Mesothelial cell of epicardium (in vitro differentiated cells): Measurements from ENCODE around the gene ROBO1. TPM values are rescaled to one million over a fixed set of nuclear protein-coding genes. Genes with fewer than 3 reads are reported as not detected.

Experiments
- DNase-seq, 2 experiments: peaks; one replicate each; pipeline ENCODE4 v3.0.0; 2021; ENCODE audit warnings: low spot score in 2 of 2; ENCODE audit not compliant: unreplicated experiment in 2 of 2
- H3K27ac Mint-ChIP-seq: 2 replicates; pipeline ENCODE4 v1.8.0; 2021; ENCODE audit warnings: mixed read lengths
- H3K27me3 Mint-ChIP-seq: 2 replicates; pipeline ENCODE4 v1.8.0; 2021; ENCODE audit warnings: low read depth, mixed read lengths
- H3K36me3 Mint-ChIP-seq: 2 replicates; pipeline ENCODE4 v1.8.0; 2021; ENCODE audit warnings: mixed read lengths
- H3K4me1 Mint-ChIP-seq: 2 replicates; pipeline ENCODE4 v1.8.0; 2021; ENCODE audit warnings: mixed read lengths
- H3K4me3 Mint-ChIP-seq: 2 replicates; pipeline ENCODE4 v1.8.0; 2021; ENCODE audit warnings: mild to moderate bottlenecking, moderate library complexity, mixed read lengths
- H3K9me3 Mint-ChIP-seq: 2 replicates; pipeline ENCODE4 v1.8.0; 2021; ENCODE audit warnings: mixed read lengths
- total RNA-seq: library from RNA; stranded (reverse); gene quantifications from 3 replicates; pipeline ENCODE4 v1.2.1, GENCODE V29; 2021
- TF ChIP-seq, protein P1 (sequence below): fragments of 200-600 bp; sonication (generic); IDR thresholded peaks from one replicate; pipeline ENCODE4 v1.5.0; 2021; ENCODE audit warnings: antibody characterized with exemption; ENCODE audit not compliant: unreplicated experiment

ROBO1 gene
- total RNA-seq, 1 donor from 2014 or later, result 143 TPM

DNA sequence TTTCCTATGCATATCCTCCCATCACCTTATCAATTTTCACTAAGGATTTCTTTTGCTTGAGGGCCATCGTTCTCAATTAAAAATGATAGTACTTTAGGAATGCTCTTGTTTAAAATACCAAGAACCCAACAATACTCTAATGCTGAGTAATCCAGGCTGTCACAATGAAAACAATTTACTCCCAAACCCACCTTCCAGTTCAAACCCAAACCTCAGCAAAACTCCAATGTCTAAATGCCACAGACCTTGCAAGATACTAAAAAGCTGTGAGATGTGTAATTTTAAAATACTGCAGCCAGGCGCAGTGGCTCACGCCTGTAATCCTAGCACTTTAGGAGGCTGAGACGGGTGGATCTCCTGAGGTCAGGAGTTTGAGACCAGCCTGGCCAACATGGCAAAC, 889.8 kb downstream of the ROBO1 start:
- no peaks in the 10 kb centered on the region for H3K27me3 Mint-ChIP-seq
- H3K4me3 Mint-ChIP-seq, result no peak overlapping the region
- TF ChIP-seq, protein P1, sequence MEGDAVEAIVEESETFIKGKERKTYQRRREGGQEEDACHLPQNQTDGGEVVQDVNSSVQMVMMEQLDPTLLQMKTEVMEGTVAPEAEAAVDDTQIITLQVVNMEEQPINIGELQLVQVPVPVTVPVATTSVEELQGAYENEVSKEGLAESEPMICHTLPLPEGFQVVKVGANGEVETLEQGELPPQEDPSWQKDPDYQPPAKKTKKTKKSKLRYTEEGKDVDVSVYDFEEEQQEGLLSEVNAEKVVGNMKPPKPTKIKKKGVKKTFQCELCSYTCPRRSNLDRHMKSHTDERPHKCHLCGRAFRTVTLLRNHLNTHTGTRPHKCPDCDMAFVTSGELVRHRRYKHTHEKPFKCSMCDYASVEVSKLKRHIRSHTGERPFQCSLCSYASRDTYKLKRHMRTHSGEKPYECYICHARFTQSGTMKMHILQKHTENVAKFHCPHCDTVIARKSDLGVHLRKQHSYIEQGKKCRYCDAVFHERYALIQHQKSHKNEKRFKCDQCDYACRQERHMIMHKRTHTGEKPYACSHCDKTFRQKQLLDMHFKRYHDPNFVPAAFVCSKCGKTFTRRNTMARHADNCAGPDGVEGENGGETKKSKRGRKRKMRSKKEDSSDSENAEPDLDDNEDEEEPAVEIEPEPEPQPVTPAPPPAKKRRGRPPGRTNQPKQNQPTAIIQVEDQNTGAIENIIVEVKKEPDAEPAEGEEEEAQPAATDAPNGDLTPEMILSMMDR, result no peak
- H3K4me1 Mint-ChIP-seq, result peaks cover 42% of the 10 kb centered on the region
- peak overlapping the region; percentile 37 for H3K27ac Mint-ChIP-seq
- DNase-seq, result no peak
- no peaks in the 10 kb centered on the region for H3K9me3 Mint-ChIP-seq
- H3K36me3 Mint-ChIP-seq, result peaks cover 4% of the 10 kb centered on the region

DNA sequence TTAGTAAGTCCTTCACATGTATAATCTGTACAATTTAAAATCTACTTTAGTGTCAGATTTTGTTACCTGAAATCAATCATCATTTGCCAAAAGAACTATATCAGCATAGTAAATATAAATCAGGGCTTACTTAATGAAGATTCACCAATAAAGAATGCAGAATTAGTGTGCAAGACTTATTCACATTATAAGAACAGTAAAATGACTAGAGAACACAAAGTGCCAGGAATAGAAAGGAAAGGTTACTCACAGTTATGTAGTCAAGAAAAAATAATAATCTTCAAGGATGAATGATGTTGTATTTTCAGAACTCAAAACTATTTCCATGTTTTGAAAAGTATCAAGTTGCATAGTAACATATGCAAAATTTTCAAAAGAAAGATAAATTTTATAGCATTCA, 891.9 kb downstream of the ROBO1 start:
- no peaks in the 10 kb centered on the region for H3K9me3 Mint-ChIP-seq
- H3K36me3 Mint-ChIP-seq, result peaks cover 2% of the 10 kb centered on the region
- no peak overlapping the region for H3K27ac Mint-ChIP-seq
- H3K4me1 Mint-ChIP-seq, result peaks cover 48% of the 10 kb centered on the region
- H3K27me3 Mint-ChIP-seq, result no peaks in the 10 kb centered on the region
- no peak overlapping the region for H3K4me3 Mint-ChIP-seq
- no peak for DNase-seq
- TF ChIP-seq, protein P1, result no peak

DNA sequence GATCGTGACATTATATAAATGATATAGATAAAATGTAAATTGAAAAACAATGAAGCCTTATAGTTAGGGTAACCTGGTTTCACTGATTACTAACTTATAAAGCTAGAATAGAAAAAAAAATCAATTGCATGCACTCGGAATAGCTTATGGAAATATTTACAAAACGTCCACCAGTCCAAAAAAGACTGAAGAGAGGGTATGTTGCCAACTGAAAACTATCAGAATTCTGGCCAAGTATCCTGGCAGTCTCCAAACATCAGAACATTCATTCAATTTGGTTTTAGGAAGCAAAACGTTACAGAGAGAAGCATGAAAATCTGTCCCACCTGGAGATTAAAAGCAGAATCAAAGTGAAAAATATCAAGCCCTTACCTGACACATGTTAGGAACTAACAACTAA, 892.4 kb downstream of the ROBO1 start:
- H3K36me3 Mint-ChIP-seq, result peaks cover 2% of the 10 kb centered on the region
- peaks cover 44% of the 10 kb centered on the region for H3K4me1 Mint-ChIP-seq
- no peak for DNase-seq
- no peaks in the 10 kb centered on the region for H3K9me3 Mint-ChIP-seq
- TF ChIP-seq, protein P1, result no peak
- H3K27me3 Mint-ChIP-seq, result no peaks in the 10 kb centered on the region
- H3K27ac Mint-ChIP-seq, result no peak overlapping the region
- H3K4me3 Mint-ChIP-seq, result no peak overlapping the region

DNA sequence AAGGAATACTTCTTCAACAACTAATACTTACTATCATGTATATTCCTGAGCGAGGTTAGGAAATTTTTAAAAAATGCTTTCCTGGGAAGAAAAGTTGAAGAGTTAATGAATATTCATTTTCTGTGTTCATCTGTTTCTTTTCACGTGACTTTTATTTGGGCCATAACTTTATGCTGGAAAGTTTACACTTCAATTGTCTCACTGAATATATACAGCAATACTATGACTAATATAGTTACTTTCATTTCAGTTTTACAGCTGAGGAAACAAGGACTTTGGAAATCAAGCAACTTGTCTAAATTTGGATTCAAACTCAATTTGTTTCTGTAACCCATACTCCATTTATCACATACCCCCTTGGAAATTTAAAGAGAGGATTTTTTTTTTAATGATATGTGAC, 894.2 kb downstream of the ROBO1 start:
- no peaks in the 10 kb centered on the region for H3K9me3 Mint-ChIP-seq
- H3K27me3 Mint-ChIP-seq, result no peaks in the 10 kb centered on the region
- H3K4me1 Mint-ChIP-seq, result peaks cover 34% of the 10 kb centered on the region

DNA sequence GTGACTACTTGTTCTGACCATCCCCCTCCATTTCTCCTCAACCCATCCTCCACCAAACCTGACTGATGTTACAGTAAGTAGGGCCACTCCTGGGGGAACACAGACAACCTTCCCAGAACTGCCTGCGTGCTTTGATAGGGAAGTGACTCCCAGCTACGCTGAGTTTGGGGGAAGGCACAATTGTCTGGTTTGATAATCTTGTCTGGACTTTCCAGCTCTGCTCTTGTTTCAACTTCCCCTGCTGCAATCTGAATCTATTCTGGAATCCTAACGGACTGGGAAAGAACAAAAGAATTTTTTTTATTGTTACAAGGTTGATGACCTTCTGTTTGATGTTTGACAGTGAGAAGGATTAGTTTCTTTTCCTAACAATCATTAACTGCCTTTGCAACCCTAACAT, 895.6 kb downstream of the ROBO1 start:
- Mint-ChIP-seq H3K36me3 (peaks cover 2% of the 10 kb centered on the region), H3K27me3 (no peaks in the 10 kb centered on the region), H3K4me1 (peaks cover 37% of the 10 kb centered on the region), H3K9me3 (no peaks in the 10 kb centered on the region), H3K4me3 (peak overlapping the region; percentile 3), H3K27ac (peak overlapping the region; percentile 91)
- TF ChIP-seq, protein P1, result no peak
- DNase-seq, result no peak

More for the DNA sequence above, 894.2 kb downstream of the ROBO1 start:
- TF ChIP-seq, protein P1, result no peak
- peaks cover 2% of the 10 kb centered on the region for H3K36me3 Mint-ChIP-seq
- no peak for DNase-seq
- H3K4me3 Mint-ChIP-seq, result no peak overlapping the region
- H3K27ac Mint-ChIP-seq, result no peak overlapping the region

DNA sequence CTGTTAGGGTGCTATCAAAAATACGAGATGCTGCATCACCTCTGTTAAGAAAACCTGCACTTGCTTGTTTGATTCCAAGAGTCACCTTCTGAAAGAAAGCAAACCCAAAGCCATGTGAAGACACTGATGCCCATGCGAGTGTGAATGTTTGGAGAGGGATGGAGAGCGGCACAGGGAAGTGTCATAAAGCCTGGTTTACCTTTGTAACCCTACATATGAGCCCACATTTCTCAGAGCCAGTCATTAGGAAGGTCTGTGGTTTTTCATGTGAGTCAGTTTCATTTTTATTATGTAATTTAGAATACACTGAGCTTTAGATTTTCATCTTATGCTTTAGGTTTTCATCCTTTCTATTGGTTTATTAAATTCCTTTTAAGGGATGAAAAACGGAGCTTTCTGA, 896.8 kb downstream of the ROBO1 start:
- Mint-ChIP-seq H3K9me3 (no peaks in the 10 kb centered on the region), H3K4me3 (no peak overlapping the region), H3K27ac (peak overlapping the region; percentile 13), H3K36me3 (peaks cover 2% of the 10 kb centered on the region), H3K27me3 (no peaks in the 10 kb centered on the region), H3K4me1 (peaks cover 45% of the 10 kb centered on the region)
- DNase-seq, result no peak
- TF ChIP-seq, protein P1, result no peak
